CD4-positive, CD25-positive, alpha-beta regulatory T cell (primary cell): ENCODE measurements around the gene TFF2. TPM values are rescaled to one million over a fixed set of nuclear protein-coding genes. Genes with fewer than 3 reads are reported as not detected.

Experiments
- ATAC-seq, 2 donors: fragments of 150-1000 bp; cut with Tn5 transposase; one replicate each; pipeline ENCODE4 v1.10.0; 2021; ENCODE audit warnings: low read depth in 2 of 2, moderate number of reproducible peaks in 2 of 2, moderate library complexity in 1 of 2
- DNase-seq, 3 donors: peaks; one replicate each; pipeline versions ENCODE4 v3.0.0 to v3.0.0-alpha.2; 2012 to 2022; ENCODE audit warnings: mixed read lengths in 1 of 3
- H3K27ac ChIP-seq: one replicate; pipeline ENCODE4 v1.7.0; 2013; ENCODE audit warnings: mild to moderate bottlenecking, low read length; ENCODE audit not compliant: insufficient read depth, poor library complexity, severe bottlenecking
- H3K27me3 ChIP-seq: one replicate; pipeline ENCODE4 v1.7.0; 2013; ENCODE audit warnings: low read length; ENCODE audit not compliant: control insufficient read depth, insufficient read depth
- H3K36me3 ChIP-seq: one replicate; pipeline ENCODE4 v1.7.0; 2013; ENCODE audit warnings: mild to moderate bottlenecking, low read length, moderate library complexity; ENCODE audit not compliant: control insufficient read depth, insufficient read depth
- H3K4me1 ChIP-seq: 2 replicates; pipeline ENCODE4 v1.7.0; 2013; ENCODE audit warnings: mild to moderate bottlenecking, low read length; ENCODE audit not compliant: insufficient read depth, control insufficient read depth, poor library complexity, severe bottlenecking
- H3K4me3 ChIP-seq: one replicate; pipeline ENCODE4 v1.7.0; 2013; ENCODE audit warnings: low read depth, mild to moderate bottlenecking, low read length, moderate library complexity
- H3K9me3 ChIP-seq, 2 experiments: 1 replicate in 1 of 2; 2 replicates in 1 of 2; pipeline ENCODE4 v1.7.0; 2013; ENCODE audit warnings: low read length in 2 of 2, mild to moderate bottlenecking in 1 of 2, moderate library complexity in 1 of 2; ENCODE audit not compliant: control insufficient read depth in 2 of 2
- H3K27ac Mint-ChIP-seq, 3 donors: one replicate each; pipeline ENCODE4 v1.8.0; 2020 to 2022; ENCODE audit warnings: mild to moderate bottlenecking in 3 of 3, mixed read lengths in 3 of 3, moderate library complexity in 2 of 3
- H3K27me3 Mint-ChIP-seq: one replicate; pipeline ENCODE4 v1.8.0; 2022; ENCODE audit warnings: mild to moderate bottlenecking, mixed read lengths
- H3K36me3 Mint-ChIP-seq: one replicate; pipeline ENCODE4 v1.8.0; 2020; ENCODE audit warnings: mixed read lengths
- H3K4me1 Mint-ChIP-seq, 4 donors: one replicate each; pipeline ENCODE4 v1.8.0; 2020 to 2022; ENCODE audit warnings: mixed read lengths in 4 of 4, mild to moderate bottlenecking in 1 of 4
- H3K4me3 Mint-ChIP-seq, 4 donors: one replicate each; pipeline ENCODE4 v1.8.0; 2020 to 2022; ENCODE audit warnings: mild to moderate bottlenecking in 4 of 4, mixed read lengths in 4 of 4, moderate library complexity in 3 of 4
- H3K9me3 Mint-ChIP-seq, 7 donors: one replicate each; pipeline ENCODE4 v1.8.0; 2020 to 2022; ENCODE audit warnings: mixed read lengths in 7 of 7, mild to moderate bottlenecking in 3 of 7, moderate library complexity in 2 of 7
- polyA plus RNA-seq, 4 donors: library from polyadenylated mRNA; unstranded; fragments of 300-500 nt; fragmentation: Illumina TruSeq; gene quantifications; one replicate each; pipeline ENCODE4 v1.2.3, GENCODE V29; 2021
- total RNA-seq: library from RNA; stranded (reverse); gene quantifications from one replicate; pipeline ENCODE4 v1.2.3, GENCODE V29; 2022

Gene TFF2
- total and polyA plus RNA-seq, 5 donors from 2014 or later: not detected

DNA sequence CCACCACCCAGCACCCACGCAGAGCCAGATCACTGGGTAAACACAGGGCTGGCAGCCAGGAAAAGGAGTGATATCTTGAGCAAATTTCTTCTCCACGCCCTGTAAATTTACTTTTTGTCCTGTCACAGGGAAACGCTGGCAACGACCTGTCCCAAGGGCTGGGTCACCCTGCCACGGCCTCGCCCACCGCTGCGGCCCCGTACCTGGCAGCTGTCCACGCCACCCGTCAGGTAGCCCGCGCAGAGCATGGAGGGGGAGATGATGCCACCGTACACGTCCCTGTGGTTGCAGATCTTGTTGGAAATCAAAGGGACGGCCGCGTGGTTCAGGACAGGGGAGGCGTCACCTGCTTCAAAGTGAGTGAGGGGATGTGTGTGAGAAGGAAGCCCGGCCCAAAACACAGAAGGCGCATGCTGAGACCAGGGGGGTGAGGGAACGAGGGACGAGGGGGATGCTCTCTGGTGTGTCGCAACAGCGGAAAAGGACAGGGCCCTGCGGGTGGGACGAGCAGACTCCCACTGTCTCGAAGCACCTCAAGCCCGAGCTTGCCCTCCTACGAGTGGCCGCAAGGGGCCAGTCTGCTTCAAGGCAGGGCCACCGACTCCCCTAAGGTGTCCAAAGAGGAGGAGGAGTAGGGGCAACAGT is 25.7 kb upstream of the TFF2 start:
- H3K4me1 Mint-ChIP-seq: peaks cover 3 to 10% (median 7%) of the 10 kb centered on the region in 4 donors
- ATAC-seq: no peak
- H3K27me3 Mint-ChIP-seq: no peaks in the 10 kb centered on the region
- H3K27me3 ChIP-seq: no peaks in the 10 kb centered on the region
- no peak overlapping the region for H3K27ac ChIP-seq
- no peak overlapping the region for H3K4me3 ChIP-seq
- H3K36me3 Mint-ChIP-seq: no peaks in the 10 kb centered on the region
- H3K4me3 Mint-ChIP-seq: no peak overlapping the region
- no peaks in the 10 kb centered on the region for H3K36me3 ChIP-seq
- no peak overlapping the region for H3K27ac Mint-ChIP-seq
- peaks cover 0 to 4% (median under 1%) of the 10 kb centered on the region in 7 donors for H3K9me3 Mint-ChIP-seq
- peaks cover 0 to 2% of the 10 kb centered on the region in 2 experiments for H3K9me3 ChIP-seq
- DNase-seq: no peak
- H3K4me1 ChIP-seq: peaks cover 11% of the 10 kb centered on the region

DNA sequence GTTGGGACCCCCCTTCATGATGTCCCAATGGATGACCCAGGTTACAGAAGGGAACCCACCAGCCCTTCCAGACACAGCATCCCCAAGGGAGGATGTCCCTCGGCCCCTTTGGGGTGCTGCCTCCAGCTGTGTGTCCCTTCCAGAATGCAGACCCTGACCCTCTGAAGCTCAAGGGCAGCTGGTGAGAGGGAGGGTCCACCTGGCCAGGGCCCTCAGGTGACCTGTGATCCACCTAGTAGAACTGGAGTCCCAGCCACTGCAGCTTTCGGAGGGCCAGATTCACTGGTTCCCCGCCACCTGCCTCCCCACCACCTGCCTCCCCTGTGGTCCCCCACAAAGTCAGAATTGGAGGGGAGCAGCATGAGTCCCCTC is 25.2 kb upstream of the TFF2 start:
- no peaks in the 10 kb centered on the region for H3K36me3 ChIP-seq
- ATAC-seq: no peak
- H3K36me3 Mint-ChIP-seq: no peaks in the 10 kb centered on the region
- no peaks in the 10 kb centered on the region for H3K27me3 Mint-ChIP-seq
- no peak for DNase-seq
- peaks cover 11% of the 10 kb centered on the region for H3K4me1 ChIP-seq
- H3K27ac Mint-ChIP-seq: no peak overlapping the region
- no peak overlapping the region for H3K27ac ChIP-seq
- H3K4me3 Mint-ChIP-seq: no peak overlapping the region
- no peaks in the 10 kb centered on the region for H3K27me3 ChIP-seq
- peaks cover 3 to 10% (median 7%) of the 10 kb centered on the region in 4 donors for H3K4me1 Mint-ChIP-seq
- H3K9me3 Mint-ChIP-seq: no peaks in the 10 kb centered on the region
- H3K4me3 ChIP-seq: no peak overlapping the region
- no peaks in the 10 kb centered on the region for H3K9me3 ChIP-seq

DNA sequence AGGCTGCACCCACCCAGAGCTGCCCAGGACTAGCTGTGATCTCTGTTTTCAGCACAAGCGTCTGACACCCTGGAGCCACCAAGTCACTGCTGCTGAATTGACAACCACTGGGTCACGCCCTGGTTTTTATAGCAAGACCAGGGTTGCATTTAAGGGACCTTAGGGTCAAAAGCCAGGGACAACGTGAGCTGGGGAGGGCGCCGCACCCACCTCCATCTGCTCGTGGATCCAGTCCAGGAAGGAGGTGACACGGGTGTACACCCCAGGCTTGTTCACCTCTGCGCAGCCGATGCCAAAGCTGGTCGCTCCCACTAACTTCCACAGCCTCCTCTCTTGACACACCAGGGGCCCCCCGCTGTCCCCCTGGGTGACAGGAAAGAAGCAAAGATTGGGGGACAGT is 24.7 kb upstream of the TFF2 start:
- peaks cover 3 to 10% (median 7%) of the 10 kb centered on the region in 4 donors for H3K4me1 Mint-ChIP-seq
- peak overlapping the region in 1 of 4 donors; percentile 64 for H3K4me3 Mint-ChIP-seq

DNA sequence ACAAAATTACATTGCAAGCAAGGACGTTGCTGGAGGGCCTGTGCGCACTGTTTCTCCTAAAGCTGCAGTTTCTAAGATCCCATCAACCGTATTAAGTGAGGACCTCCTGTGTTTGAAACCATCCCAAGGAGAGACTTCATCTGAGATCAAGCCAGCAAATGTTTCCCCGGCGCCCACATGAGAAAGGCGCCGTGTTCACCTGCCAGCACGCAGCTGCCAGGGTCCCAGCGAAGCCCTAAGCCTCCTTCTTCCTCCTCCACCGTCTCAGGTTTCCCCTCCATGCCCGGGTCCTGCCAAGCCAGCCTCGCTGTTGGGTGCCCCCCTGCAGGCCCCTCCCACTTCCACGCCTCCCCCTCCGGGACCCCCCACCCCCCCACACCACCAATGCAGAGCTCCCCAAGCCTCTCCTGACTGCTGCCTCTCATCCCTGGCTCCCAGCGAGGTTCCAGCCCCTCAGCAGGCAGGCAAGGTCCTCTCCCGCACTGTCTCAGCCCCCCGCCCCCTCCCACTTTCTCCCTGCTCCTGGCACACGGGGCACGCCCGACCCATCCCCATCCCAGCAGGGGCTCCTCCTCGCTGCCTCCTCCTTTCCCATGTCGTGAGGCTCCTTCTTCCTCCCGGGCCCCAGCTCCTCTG is 24.2 kb upstream of the TFF2 start:
- H3K4me3 Mint-ChIP-seq: peak overlapping the region in 3 of 4 donors; percentile 33 to 64 (median 56)
- DNase-seq: no peak
- H3K27me3 Mint-ChIP-seq: no peaks in the 10 kb centered on the region

More for the DNA sequence above, 24.7 kb upstream of the TFF2 start:
- Histone ChIP-seq H3K9me3 (no peaks in the 10 kb centered on the region), H3K4me1 (peaks cover 11% of the 10 kb centered on the region), H3K4me3 (no peak overlapping the region), H3K27me3 (no peaks in the 10 kb centered on the region), H3K27ac (no peak overlapping the region), H3K36me3 (no peaks in the 10 kb centered on the region)
- Mint-ChIP-seq H3K27me3 (no peaks in the 10 kb centered on the region), H3K36me3 (no peaks in the 10 kb centered on the region), H3K27ac (no peak overlapping the region), H3K9me3 (no peaks in the 10 kb centered on the region)
- no peak for ATAC-seq
- DNase-seq: no peak

DNA sequence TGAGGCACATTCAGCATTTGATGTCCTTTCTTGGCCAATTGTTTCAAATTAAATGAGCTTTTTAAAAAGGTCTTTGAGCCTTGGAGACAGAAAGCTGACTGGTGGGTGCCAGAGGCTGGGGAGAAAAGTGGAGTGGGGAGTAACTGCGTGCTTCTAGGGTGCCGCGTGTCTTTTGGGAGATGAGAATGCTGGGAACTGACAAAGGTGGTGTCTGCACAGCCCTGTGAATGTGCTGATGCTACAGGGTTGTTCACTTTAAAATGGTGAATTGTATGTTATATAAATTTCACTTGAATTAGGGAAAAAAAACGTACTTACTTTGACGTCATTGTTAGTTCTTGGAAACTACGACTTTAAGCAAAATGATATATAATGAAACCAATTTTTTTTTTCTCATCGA is 23.7 kb upstream of the TFF2 start:
- Mint-ChIP-seq H3K27ac (peak overlapping the region in 2 of 3 donors; percentile 26 to 79), H3K4me3 (peak overlapping the region in 1 of 4 donors; percentile 56)

More for the DNA sequence above, 24.2 kb upstream of the TFF2 start:
- Histone ChIP-seq H3K27me3 (no peaks in the 10 kb centered on the region), H3K36me3 (no peaks in the 10 kb centered on the region), H3K4me1 (peaks cover 11% of the 10 kb centered on the region), H3K4me3 (peak overlapping the region; percentile 37), H3K9me3 (no peaks in the 10 kb centered on the region), H3K27ac (no peak overlapping the region)
- Mint-ChIP-seq H3K27ac (peak overlapping the region in 1 of 3 donors; percentile 26), H3K4me1 (peaks cover 3 to 10% (median 7%) of the 10 kb centered on the region in 4 donors), H3K9me3 (no peaks in the 10 kb centered on the region), H3K36me3 (no peaks in the 10 kb centered on the region)
- peak in 1 of 2 donors; percentile 23 for ATAC-seq

DNA sequence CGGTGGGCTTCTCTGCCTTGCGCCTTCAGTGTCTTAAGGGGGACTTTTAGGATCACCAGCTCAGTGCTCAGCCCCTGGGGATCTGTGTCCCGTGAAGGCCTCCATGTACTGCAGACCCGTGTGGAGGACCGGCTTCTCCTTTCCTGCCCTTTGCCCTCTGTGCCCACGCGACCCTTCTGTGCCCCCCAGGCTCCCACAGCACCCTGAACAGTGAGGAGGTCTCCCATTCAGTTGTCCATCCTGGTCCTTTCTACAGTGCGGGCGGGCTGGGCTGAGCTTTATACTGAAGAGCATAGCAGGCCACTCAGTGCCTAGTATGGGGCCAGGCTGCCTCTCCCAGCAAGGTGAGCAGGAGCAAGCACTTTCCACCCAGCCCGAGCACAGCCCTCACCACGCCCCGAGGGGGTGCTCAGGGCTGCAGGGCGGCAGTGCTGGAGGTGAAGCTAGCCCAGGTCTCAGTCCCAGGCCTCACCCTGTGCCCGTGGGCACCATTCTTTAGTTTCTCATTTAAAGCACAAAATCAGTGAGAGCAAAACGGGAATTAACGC is 23.2 kb upstream of the TFF2 start:
- Mint-ChIP-seq H3K36me3 (no peaks in the 10 kb centered on the region), H3K4me3 (peak overlapping the region in 1 of 4 donors; percentile 56), H3K4me1 (peaks cover 3 to 10% (median 7%) of the 10 kb centered on the region in 4 donors), H3K27ac (peak overlapping the region in 1 of 3 donors; percentile 79), H3K9me3 (no peaks in the 10 kb centered on the region), H3K27me3 (no peaks in the 10 kb centered on the region)
- no peaks in the 10 kb centered on the region for H3K36me3 ChIP-seq
- H3K27ac ChIP-seq: no peak overlapping the region
- no peak for ATAC-seq
- H3K4me1 ChIP-seq: peaks cover 11% of the 10 kb centered on the region
- no peak for DNase-seq
- H3K27me3 ChIP-seq: no peaks in the 10 kb centered on the region
- no peaks in the 10 kb centered on the region for H3K9me3 ChIP-seq
- H3K4me3 ChIP-seq: no peak overlapping the region

More for the DNA sequence above, 23.7 kb upstream of the TFF2 start:
- Histone ChIP-seq H3K27me3 (no peaks in the 10 kb centered on the region), H3K27ac (no peak overlapping the region), H3K36me3 (no peaks in the 10 kb centered on the region), H3K9me3 (no peaks in the 10 kb centered on the region), H3K4me1 (peaks cover 11% of the 10 kb centered on the region), H3K4me3 (peak overlapping the region; percentile 37)
- Mint-ChIP-seq H3K36me3 (no peaks in the 10 kb centered on the region), H3K9me3 (no peaks in the 10 kb centered on the region), H3K27me3 (no peaks in the 10 kb centered on the region), H3K4me1 (peaks cover 3 to 10% (median 7%) of the 10 kb centered on the region in 4 donors)
- ATAC-seq (peak in 1 of 2 donors; percentile 23), DNase-seq (peak in 1 of 3 donors; percentile 42)

DNA sequence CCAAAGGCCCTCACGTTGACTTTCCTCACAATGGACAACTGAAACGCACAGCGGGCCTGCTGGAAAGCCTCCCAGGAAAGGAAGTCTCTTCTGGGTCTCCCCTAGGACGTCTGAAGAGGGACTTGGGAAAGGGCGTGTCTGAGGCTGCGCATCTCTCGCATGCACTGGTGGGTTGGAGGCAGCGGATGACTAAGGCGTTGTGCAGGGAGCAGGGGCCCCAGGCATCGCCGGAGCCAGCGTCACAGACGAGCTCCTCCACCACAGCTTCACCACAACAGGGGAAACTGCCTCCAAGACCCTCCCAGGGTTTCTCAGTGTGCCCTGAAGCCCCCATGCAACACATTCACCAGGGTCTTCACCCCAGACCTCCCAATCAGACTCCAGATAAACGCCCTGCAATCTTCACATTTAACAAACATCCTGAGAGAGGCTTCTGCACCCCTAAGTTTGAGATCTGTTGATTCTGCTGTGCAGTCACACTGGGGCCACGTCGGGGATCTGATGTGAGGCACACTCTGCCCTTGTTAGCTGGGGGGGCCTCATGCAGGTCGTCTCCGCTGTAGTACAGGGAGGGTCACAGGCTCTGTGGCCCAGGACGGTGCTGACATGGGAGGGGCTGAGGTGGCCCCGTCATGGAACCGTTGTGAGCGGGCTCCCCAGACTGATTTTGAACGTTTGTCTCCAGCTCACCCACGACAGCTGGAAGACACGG is 22.6 kb upstream of the TFF2 start:
- DNase-seq: no peak
- H3K27ac Mint-ChIP-seq: peak overlapping the region in 2 of 3 donors; percentile 29 to 46
- Histone ChIP-seq H3K27me3 (no peaks in the 10 kb centered on the region), H3K4me3 (no peak overlapping the region), H3K4me1 (peaks cover 11% of the 10 kb centered on the region), H3K36me3 (no peaks in the 10 kb centered on the region), H3K27ac (no peak overlapping the region), H3K9me3 (no peaks in the 10 kb centered on the region)
- no peak for ATAC-seq
- no peaks in the 10 kb centered on the region for H3K9me3 Mint-ChIP-seq
- no peaks in the 10 kb centered on the region for H3K27me3 Mint-ChIP-seq
- H3K4me3 Mint-ChIP-seq: peak overlapping the region in 1 of 4 donors; percentile 13
- H3K36me3 Mint-ChIP-seq: no peaks in the 10 kb centered on the region
- H3K4me1 Mint-ChIP-seq: peaks cover 3 to 10% (median 7%) of the 10 kb centered on the region in 4 donors
